HG03342 (cell line): ENCODE results near the gene PMS2.
"Not testable (repeated sequence)": the region's sequence is repeated elsewhere in the genome, so short reads cannot be mapped to it uniquely, and the experiment has no call there.

Experiments
- ATAC-seq: cut with Tn5 transposase; IDR thresholded peaks from one replicate; pipeline ENCODE4 v1.9.1; 2021; ENCODE audit warnings: mild to moderate bottlenecking, moderate library complexity; ENCODE audit not compliant: unreplicated experiment

PMS2 gene

GRCh38 chr7:6020371-6021286 lies 11.8 kb upstream of the PMS2 start:
- no peak for ATAC-seq

GRCh38 chr7:6016653-6016966 lies 7.8 kb upstream of the PMS2 start:
- no peak for ATAC-seq

GRCh38 chr7:6015917-6016652 lies 7.2 kb upstream of the PMS2 start:
- no peak for ATAC-seq

- ATAC-seq: no peak
These were observed 3.7 kb upstream of the PMS2 start for GRCh38 chr7:6012355-6013104.

GRCh38 chr7:6011541-6011940 lies 2.7 kb upstream of the PMS2 start:
- ATAC-seq: no peak

- ATAC-seq: not testable (repeated sequence)
These were observed 1.5 kb upstream of the PMS2 start for GRCh38 chr7:6010370-6010769.

GRCh38 chr7:6007835-6008590 lies 836 bp downstream of the PMS2 start:
- ATAC-seq: not testable (repeated sequence)

GRCh38 chr7:6007386-6007785 lies 1.5 kb downstream of the PMS2 start:
- ATAC-seq: no peak

- no peak for ATAC-seq
These were observed 11.5 kb downstream of the PMS2 start for GRCh38 chr7:5997210-5997808.

- not testable (repeated sequence) for ATAC-seq
These were observed 21.8 kb downstream of the PMS2 start for GRCh38 chr7:5987061-5987460.

GRCh38 chr7:5979680-5980314 lies 29.1 kb downstream of the PMS2 start:
- ATAC-seq: not testable (repeated sequence)

GRCh38 chr7:5973580-5973979 lies 35.3 kb downstream of the PMS2 start:
- not testable (repeated sequence) for ATAC-seq

GRCh38 chr7:5970347-5970911 lies 38.4 kb downstream of the PMS2 start, which contains the start of gene RSPH10B:
Gene RSPH10B (minus strand): TSS chr7:5970689. CDS start chr7:5967116, 3,573 bp downstream.
- ATAC-seq: not testable (repeated sequence)

- ATAC-seq: not testable (repeated sequence)
These were observed 45.0 kb downstream of the PMS2 start for GRCh38 chr7:5963810-5964209.

GRCh38 chr7:5963205-5963604 lies 45.6 kb downstream of the PMS2 start:
- not testable (repeated sequence) for ATAC-seq

- ATAC-seq: not testable (repeated sequence)
These were observed 73.9 kb downstream of the PMS2 start for GRCh38 chr7:5934945-5935450.

GRCh38 chr7:5931905-5932644 lies 76.8 kb downstream of the PMS2 start:
- not testable (repeated sequence) for ATAC-seq

- not testable (repeated sequence) for ATAC-seq
These were observed 77.6 kb downstream of the PMS2 start for GRCh38 chr7:5931250-5931649.
